HEK293 (cell line): ENCODE data around the gene ATP6V0E2.

ENCODE experiments used
- HOXD13 ChIP-seq: sonication (generic); formaldehyde crosslinking; IDR thresholded peaks from 2 replicates; pipeline ENCODE4 v1.8.0; 2022; ENCODE audit warnings: missing genetic modification reagents, borderline replicate concordance
- YY1 ChIP-seq: fragments of 450-650 bp; formaldehyde crosslinking; IDR thresholded peaks from 2 replicates; pipeline ENCODE4 v1.5.1; 2018; ENCODE audit warnings: missing biosample characterization, missing genetic modification characterization
- ZNF274 ChIP-seq, 2 experiments: fragments of 200-500 bp in 1 of 2; fragments of 450-650 bp in 1 of 2; sonication (Bioruptor generic) in 1 of 2; formaldehyde crosslinking in 1 of 2; IDR thresholded peaks; 2 replicates each; pipeline versions ENCODE4 v1.5.1 to v1.6.1; 2014 to 2016; ENCODE audit warnings: borderline replicate concordance in 1 of 2, inconsistent platforms in 1 of 2, low read length in 1 of 2, missing biosample characterization in 1 of 2, missing genetic modification characterization in 1 of 2
- ZNF292 ChIP-seq: fragments of 450-650 bp; formaldehyde crosslinking; IDR thresholded peaks from 2 replicates; pipeline ENCODE4 v1.5.1; 2016; ENCODE audit warnings: low read depth, missing biosample characterization, missing genetic modification characterization, borderline replicate concordance
- ZNF302 ChIP-seq: fragments of 450-650 bp; formaldehyde crosslinking; IDR thresholded peaks from 2 replicates; pipeline ENCODE4 v1.5.1; 2016; ENCODE audit warnings: missing biosample characterization, missing genetic modification characterization, low read depth
- ZNF324 ChIP-seq: fragments of 450-650 bp; formaldehyde crosslinking; IDR thresholded peaks from 2 replicates; pipeline ENCODE4 v1.5.1; 2016; ENCODE audit warnings: missing biosample characterization, missing genetic modification characterization
- ZNF354C ChIP-seq: fragments of 450-650 bp; formaldehyde crosslinking; IDR thresholded peaks from 2 replicates; pipeline ENCODE4 v1.5.1; 2016; ENCODE audit warnings: missing biosample characterization, missing genetic modification characterization, low read depth, borderline replicate concordance
- TF ChIP-seq, protein P1 (sequence below): fragments of 450-650 bp; formaldehyde crosslinking; IDR thresholded peaks from 2 replicates; pipeline ENCODE4 v1.5.1; 2016; ENCODE audit warnings: missing biosample characterization, missing genetic modification characterization, low read depth
- TF ChIP-seq, protein P2 (sequence below): fragments of 450-650 bp; formaldehyde crosslinking; IDR thresholded peaks from 2 replicates; pipeline ENCODE4 v1.5.1; 2016; ENCODE audit warnings: missing biosample characterization, missing genetic modification characterization
- TF ChIP-seq, protein P3 (sequence below): fragments of 450-650 bp; formaldehyde crosslinking; IDR thresholded peaks from 2 replicates; pipeline ENCODE4 v1.5.1; 2016; ENCODE audit warnings: missing biosample characterization, missing genetic modification characterization

DNA sequence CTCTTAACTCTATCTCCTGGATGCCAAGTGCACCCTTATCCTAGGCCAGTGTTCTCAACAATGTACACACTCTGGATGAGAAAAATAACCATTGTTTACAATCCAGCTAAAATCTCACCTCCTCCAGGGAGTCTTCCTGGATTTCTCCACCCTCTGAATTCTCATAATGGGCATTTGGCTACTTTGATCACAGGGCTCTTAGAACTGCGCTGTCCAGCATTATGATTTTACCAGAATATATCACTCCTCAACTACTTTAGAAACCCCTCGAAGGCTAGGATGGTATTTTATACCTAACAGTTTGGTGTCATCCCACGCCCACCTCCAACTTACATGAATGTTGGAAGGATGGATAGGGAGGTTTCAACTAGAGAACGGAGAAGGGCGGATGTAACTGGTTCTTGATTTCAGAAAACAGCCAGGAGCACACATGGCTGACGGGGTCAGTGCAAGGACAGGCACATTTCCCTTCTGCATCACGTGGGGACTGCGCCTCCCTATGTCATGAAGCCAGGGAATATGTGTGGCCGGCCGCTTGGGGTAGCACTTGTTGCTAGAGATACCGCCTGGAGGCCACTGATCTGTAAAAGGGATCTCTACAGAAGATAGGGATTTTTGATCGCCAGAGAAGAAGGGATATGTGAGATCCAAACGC is 1.2 kb upstream of the ATP6V0E2 start:
- TF ChIP-seq ZNF292 (tag by site-specific recombination) = no peak
- TF ChIP-seq HOXD13 (CRISPR knock-in tag) = no peak
- no peak for TF ChIP-seq ZNF354C (tag by site-specific recombination)
- no peak for TF ChIP-seq ZNF274 (IDR thresholded peaks at IDR 0.05; ENCODE audit: low read length)
- TF ChIP-seq ZNF274 (tag by site-specific recombination; IDR thresholded peaks at IDR 0.05; ENCODE audit: borderline replicate concordance) = no peak
- TF ChIP-seq ZNF302 (tag by site-specific recombination) = no peak
- TF ChIP-seq, protein P1, sequence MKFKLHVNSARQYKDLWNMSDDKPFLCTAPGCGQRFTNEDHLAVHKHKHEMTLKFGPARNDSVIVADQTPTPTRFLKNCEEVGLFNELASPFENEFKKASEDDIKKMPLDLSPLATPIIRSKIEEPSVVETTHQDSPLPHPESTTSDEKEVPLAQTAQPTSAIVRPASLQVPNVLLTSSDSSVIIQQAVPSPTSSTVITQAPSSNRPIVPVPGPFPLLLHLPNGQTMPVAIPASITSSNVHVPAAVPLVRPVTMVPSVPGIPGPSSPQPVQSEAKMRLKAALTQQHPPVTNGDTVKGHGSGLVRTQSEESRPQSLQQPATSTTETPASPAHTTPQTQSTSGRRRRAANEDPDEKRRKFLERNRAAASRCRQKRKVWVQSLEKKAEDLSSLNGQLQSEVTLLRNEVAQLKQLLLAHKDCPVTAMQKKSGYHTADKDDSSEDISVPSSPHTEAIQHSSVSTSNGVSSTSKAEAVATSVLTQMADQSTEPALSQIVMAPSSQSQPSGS (tag by site-specific recombination) = no peak
- no peak for TF ChIP-seq YY1 (tag by site-specific recombination)
- TF ChIP-seq ZNF324 (tag by site-specific recombination) = no peak
- TF ChIP-seq, protein P2, sequence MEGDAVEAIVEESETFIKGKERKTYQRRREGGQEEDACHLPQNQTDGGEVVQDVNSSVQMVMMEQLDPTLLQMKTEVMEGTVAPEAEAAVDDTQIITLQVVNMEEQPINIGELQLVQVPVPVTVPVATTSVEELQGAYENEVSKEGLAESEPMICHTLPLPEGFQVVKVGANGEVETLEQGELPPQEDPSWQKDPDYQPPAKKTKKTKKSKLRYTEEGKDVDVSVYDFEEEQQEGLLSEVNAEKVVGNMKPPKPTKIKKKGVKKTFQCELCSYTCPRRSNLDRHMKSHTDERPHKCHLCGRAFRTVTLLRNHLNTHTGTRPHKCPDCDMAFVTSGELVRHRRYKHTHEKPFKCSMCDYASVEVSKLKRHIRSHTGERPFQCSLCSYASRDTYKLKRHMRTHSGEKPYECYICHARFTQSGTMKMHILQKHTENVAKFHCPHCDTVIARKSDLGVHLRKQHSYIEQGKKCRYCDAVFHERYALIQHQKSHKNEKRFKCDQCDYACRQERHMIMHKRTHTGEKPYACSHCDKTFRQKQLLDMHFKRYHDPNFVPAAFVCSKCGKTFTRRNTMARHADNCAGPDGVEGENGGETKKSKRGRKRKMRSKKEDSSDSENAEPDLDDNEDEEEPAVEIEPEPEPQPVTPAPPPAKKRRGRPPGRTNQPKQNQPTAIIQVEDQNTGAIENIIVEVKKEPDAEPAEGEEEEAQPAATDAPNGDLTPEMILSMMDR (tag by site-specific recombination) = 0 out of 2 replicates have a peak, but pooled peaks have one; percentile 54
- TF ChIP-seq, protein P3, sequence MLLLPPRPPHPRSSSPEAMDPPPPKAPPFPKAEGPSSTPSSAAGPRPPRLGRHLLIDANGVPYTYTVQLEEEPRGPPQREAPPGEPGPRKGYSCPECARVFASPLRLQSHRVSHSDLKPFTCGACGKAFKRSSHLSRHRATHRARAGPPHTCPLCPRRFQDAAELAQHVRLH (tag by site-specific recombination) = peak; percentile 33; the same call in 1 of the 2 replicates
